IMR-90 (cell line): ENCODE measurements around the gene RPS8. TPM values are rescaled to one million over a fixed set of nuclear protein-coding genes. Genes with fewer than 3 reads are reported as not detected.

ENCODE experiments used
- ATAC-seq: fragments of 200-7000 bp; cut with Tn5 transposase; 2 replicates; pipeline ENCODE4 v1.9.1; 2020; ENCODE audit warnings: low read depth, mild to moderate bottlenecking, moderate library complexity
- BruUV-seq: library from RNA; stranded (reverse); fragments of 400-500 nt; replicated peaks from 2 replicates; lab custom pipeline; 2021; lab: Mats Ljungman, UMichigan
- CTCF ChIA-PET: fragments of 300-600 bp; formaldehyde crosslinking; extraction: SDS; loops from one replicate; lab custom pipeline; 2021; ENCODE audit warnings: antibody characterized with exemption; lab: Yijun Ruan, JAX
- POLR2A ChIA-PET: fragments of 300-600 bp; sonication (Branson Sonifier 250); formaldehyde crosslinking; loops from one replicate; lab custom pipeline; 2022; ENCODE audit warnings: antibody characterized with exemption; ENCODE audit not compliant: unreplicated experiment; lab: Charles Lee
- DNase-seq: peaks from one replicate; pipeline ENCODE4 v3.0.0; 2013
- H2AFZ ChIP-seq: replicated peaks from 2 replicates; pipeline ENCODE3; 2013; ENCODE audit warnings: low read length, mild to moderate bottlenecking; ENCODE audit not compliant: poor library complexity
- H2AK5ac ChIP-seq: 2 replicates; pipeline ENCODE4 v1.6.1; 2013; ENCODE audit warnings: low read depth, low read length, inconsistent platforms
- H2AK9ac ChIP-seq: replicated peaks from 2 replicates; pipeline ENCODE3; 2013; ENCODE audit warnings: mild to moderate bottlenecking, low read depth, low read length, moderate library complexity; ENCODE audit not compliant: poor library complexity
- H2BK120ac ChIP-seq: 2 replicates; pipeline ENCODE4 v1.6.1; 2013; ENCODE audit warnings: low read depth, low read length, inconsistent platforms
- H2BK15ac ChIP-seq: 3 replicates; pipeline ENCODE4 v1.6.1; 2013; ENCODE audit warnings: low read depth, low read length, inconsistent platforms
- H2BK20ac ChIP-seq: 2 replicates; pipeline ENCODE4 v1.6.1; 2013; ENCODE audit warnings: low read depth, mild to moderate bottlenecking, inconsistent platforms, low read length, moderate library complexity
- H2BK5ac ChIP-seq: 2 replicates; pipeline ENCODE4 v1.6.1; 2013; ENCODE audit warnings: mild to moderate bottlenecking, low read depth, low read length, inconsistent platforms; ENCODE audit not compliant: poor library complexity, severe bottlenecking
- H3K14ac ChIP-seq: replicated peaks from 2 replicates; pipeline ENCODE4 v1.6.1; 2013; ENCODE audit warnings: low read depth, low read length, inconsistent platforms
- H3K18ac ChIP-seq: 2 replicates; pipeline ENCODE4 v1.6.1; 2013; ENCODE audit warnings: low read depth, low read length, control low read depth
- H3K23ac ChIP-seq: 2 replicates; pipeline ENCODE4 v1.6.1; 2013; ENCODE audit warnings: low read depth, low read length, inconsistent platforms
- H3K27ac ChIP-seq: 2 replicates; pipeline ENCODE4 v1.5.1; 2013; ENCODE audit warnings: mild to moderate bottlenecking, control low read depth, low read length; ENCODE audit not compliant: insufficient read depth
- H3K27me3 ChIP-seq: 2 replicates; pipeline ENCODE4 v1.6.1; 2013; ENCODE audit warnings: low read length; ENCODE audit not compliant: control insufficient read depth, insufficient read depth
- H3K36me3 ChIP-seq: 2 replicates; pipeline ENCODE4 v1.6.1; 2013; ENCODE audit warnings: low read length, mixed read lengths; ENCODE audit not compliant: control insufficient read depth, insufficient read depth
- H3K4ac ChIP-seq: 2 replicates; pipeline ENCODE4 v1.6.1; 2013; ENCODE audit warnings: low read depth, low read length, inconsistent platforms
- H3K4me1 ChIP-seq: 2 replicates; pipeline ENCODE4 v1.6.1; 2013; ENCODE audit warnings: low read length, mixed read lengths; ENCODE audit not compliant: control insufficient read depth, insufficient read depth
- H3K4me2 ChIP-seq: 2 replicates; pipeline ENCODE4 v1.6.1; 2013; ENCODE audit warnings: low read depth, mild to moderate bottlenecking, control low read depth, low read length, moderate library complexity
- H3K4me3 ChIP-seq: 2 replicates; pipeline ENCODE4 v1.5.1; 2013; ENCODE audit warnings: low read depth, mild to moderate bottlenecking, control low read depth, low read length, moderate library complexity; ENCODE audit not compliant: insufficient read depth
- H3K56ac ChIP-seq: 2 replicates; pipeline ENCODE4 v1.6.1; 2013; ENCODE audit warnings: low read length, inconsistent platforms; ENCODE audit not compliant: insufficient read depth; ENCODE audit errors: extremely low read depth
- H3K79me1 ChIP-seq, 2 experiments: 2 replicates each; pipeline ENCODE4 v1.6.1; 2013; ENCODE audit warnings: low read length in 2 of 2, inconsistent platforms in 1 of 2, low read depth in 1 of 2
- H3K9ac ChIP-seq: 2 replicates; pipeline ENCODE4 v1.6.1; 2013; ENCODE audit warnings: low read depth, low read length, control low read depth
- H3K9me1 ChIP-seq: 2 replicates; pipeline ENCODE4 v1.6.1; 2013; ENCODE audit warnings: low read length, inconsistent platforms; ENCODE audit not compliant: insufficient read depth
- H3K9me3 ChIP-seq: 2 replicates; pipeline ENCODE4 v1.6.1; 2013; ENCODE audit warnings: low read length; ENCODE audit not compliant: control insufficient read depth, insufficient read depth
- H4K20me1 ChIP-seq: 2 replicates; pipeline ENCODE4 v1.6.1; 2013; ENCODE audit warnings: low read length, inconsistent platforms; ENCODE audit not compliant: insufficient read depth
- H4K5ac ChIP-seq: 2 replicates; pipeline ENCODE4 v1.6.1; 2013; ENCODE audit warnings: mild to moderate bottlenecking, low read depth, low read length, control low read depth
- H4K8ac ChIP-seq, 2 experiments: 2 replicates each; pipeline ENCODE4 v1.6.1; 2013; ENCODE audit warnings: low read depth in 2 of 2, low read length in 2 of 2, control low read depth in 1 of 2, inconsistent platforms in 1 of 2
- H4K91ac ChIP-seq: 2 replicates; pipeline ENCODE4 v1.6.1; 2013; ENCODE audit warnings: low read depth, low read length, inconsistent platforms; ENCODE audit not compliant: insufficient read depth
- CEBPB ChIP-seq: IDR thresholded peaks from 2 replicates; pipeline ENCODE4 v1.6.1; 2012; ENCODE audit warnings: low read depth, low read length, improper control_type of control experiment
- CHD1 ChIP-seq: IDR thresholded peaks from 2 replicates; pipeline ENCODE4 v1.6.1; 2012; ENCODE audit warnings: low read depth, low read length, improper control_type of control experiment
- CTCF ChIP-seq: conservative IDR thresholded peaks from 2 replicates; pipeline ENCODE4 v1.5.1; 2012; ENCODE audit warnings: mild to moderate bottlenecking, low read depth, low read length, improper control_type of control experiment
- ELK1 ChIP-seq: fragments of 150-350 bp; IDR thresholded peaks from 2 replicates; pipeline ENCODE4 v1.6.1; 2016; ENCODE audit warnings: low read depth, mild to moderate bottlenecking, low read length, moderate library complexity, borderline replicate concordance
- FOS ChIP-seq: fragments of 150-350 bp; IDR thresholded peaks from 2 replicates; pipeline ENCODE4 v1.6.1; 2016; ENCODE audit warnings: low read depth, low read length
- MAZ ChIP-seq: IDR thresholded peaks from 2 replicates; pipeline ENCODE4 v1.6.1; 2012; ENCODE audit warnings: low read depth, mild to moderate bottlenecking, low read length, improper control_type of control experiment, moderate library complexity, borderline replicate concordance
- POLR2A ChIP-seq: IDR thresholded peaks from 2 replicates; pipeline ENCODE4 v1.6.1; 2012; ENCODE audit warnings: mild to moderate bottlenecking, low read depth, low read length
- RAD21 ChIP-seq: IDR thresholded peaks from 2 replicates; pipeline ENCODE4 v1.6.1; 2012; ENCODE audit warnings: low read length, improper control_type of control experiment
- RCOR1 ChIP-seq: IDR thresholded peaks from 2 replicates; pipeline ENCODE4 v1.6.1; 2012; ENCODE audit warnings: mild to moderate bottlenecking, low read length, improper control_type of control experiment; ENCODE audit not compliant: insufficient replicate concordance
- RFX5 ChIP-seq: IDR thresholded peaks from 2 replicates; pipeline ENCODE4 v1.8.0; 2012; ENCODE audit warnings: low read depth, mild to moderate bottlenecking, low read length, moderate library complexity
- USF2 ChIP-seq: fragments of 150-350 bp; IDR thresholded peaks from 2 replicates; pipeline ENCODE4 v1.6.1; 2017; ENCODE audit warnings: mild to moderate bottlenecking, antibody characterized with exemption, low read length, low read depth
- WGBS, 2 experiments: methylation state at CpG; one replicate each; pipeline versions ENCODE4 v1.1.5 to v1.1.7; 2013; ENCODE audit warnings: missing lambda C conversion rate in 2 of 2; ENCODE audit not compliant: insufficient read length in 1 of 2; ENCODE audit errors: extremely low coverage in 2 of 2; 5-methylcytosine and 5-hydroxymethylcytosine counted together
- dilution Hi-C: fragments of 300-500 bp; cut with HindIII; formaldehyde crosslinking; loops from one replicate; pipeline ENCODE4 v1.14.3; 2018; ENCODE audit warnings: low sequenced_read_pairs; ENCODE audit not compliant: unreplicated experiment
- in situ Hi-C: fragments of 300-500 bp; cut with MboI; formaldehyde crosslinking; loops from 3 replicates; pipeline ENCODE4 v1.14.3; 2019; ENCODE audit warnings: low sequenced_read_pairs, inconsistent platforms, mixed read lengths
- intact Hi-C: fragments of 100-400 bp; cut with micrococcal nuclease; formaldehyde crosslinking; loops from 2 replicates; pipeline ENCODE4 v1.10.0; 2022
- polyA plus RNA-seq, 3 experiments: library from polyadenylated mRNA; depleted of rRNA; stranded (reverse); fragments of >200 nt; gene quantifications; 2 replicates each; pipeline ENCODE4 v1.2.3, GENCODE V29; 2012; ENCODE audit warnings: low replicate concordance in 1 of 3
- total RNA-seq: library from RNA; depleted of rRNA; stranded (reverse); fragments of >200 nt; gene quantifications from 2 replicates; pipeline ENCODE4 v1.2.3, GENCODE V29; 2012

The RPS8 gene
- total and polyA plus RNA-seq, 2 of the 4 experiments (the other 2 are of a cell fraction) = 2,171 to 2,255 TPM

DNA sequence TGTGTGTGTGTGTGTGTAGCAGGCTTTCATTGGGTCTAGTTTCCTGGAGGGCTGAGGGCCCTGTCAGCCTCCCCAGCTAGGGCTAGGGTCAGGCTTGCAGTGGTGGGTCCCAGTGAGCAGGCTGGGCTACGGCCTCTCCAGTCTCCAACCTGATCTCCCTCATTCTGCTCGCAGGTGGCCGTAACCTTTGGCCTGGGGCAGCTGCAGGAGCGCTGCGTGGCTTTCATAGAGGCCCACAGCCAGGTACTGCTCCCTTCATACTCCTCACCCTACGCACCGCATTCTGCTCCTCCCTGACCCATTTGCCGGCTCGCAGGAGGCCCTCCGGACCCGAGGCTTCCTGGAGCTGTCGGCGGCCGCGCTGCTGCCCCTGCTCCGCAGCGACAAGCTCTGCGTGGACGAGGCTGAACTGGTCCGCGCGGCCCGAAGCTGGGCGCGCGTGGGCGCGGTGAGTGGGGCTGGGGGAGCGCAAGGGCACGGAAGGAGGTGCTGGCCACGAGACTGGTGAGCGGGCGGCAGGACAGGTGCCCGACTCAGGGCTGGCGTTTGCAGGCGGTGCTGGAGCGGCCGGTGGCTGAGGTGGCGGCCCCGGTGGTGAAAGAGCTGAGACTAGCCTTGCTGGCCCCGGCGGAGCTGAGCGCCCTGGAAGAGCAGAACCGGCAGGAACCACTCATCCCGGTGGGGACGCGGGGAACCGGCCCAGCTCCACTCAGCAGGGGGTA is 37.6 kb downstream of the RPS8 start:
- TF ChIP-seq CEBPB (no peak), USF2 (no peak), FOS (no peak), ELK1 (no peak), CTCF (no peak), MAZ (no peak), RCOR1 (no peak), RAD21 (no peak), POLR2A (no peak), CHD1 (no peak), RFX5 (no peak)
- H3K9me3 ChIP-seq = no peaks in the 10 kb centered on the region
- H2AK5ac ChIP-seq = peak overlapping the region; percentile 24; the same call in 1 of the 2 replicates
- H3K14ac ChIP-seq = no peak overlapping the region
- H2BK5ac ChIP-seq = no peak overlapping the region
- WGBS, 2 experiments = 65% methylated on average over 27 of the region's 48 CpGs; no CpG with 5 or more reads in 1 of the 2 experiments
- no peak overlapping the region; the same call in 1 of the 2 replicates for H3K27ac ChIP-seq
- H2BK15ac ChIP-seq = no peak overlapping the region
- peak overlapping the region in 1 of 2 experiments; percentile 16; a peak in 1 of 4 replicates for H4K8ac ChIP-seq
- H2BK20ac ChIP-seq = no peak overlapping the region
- peak overlapping the region; percentile 81; the same call in 1 of the 2 replicates for H3K4ac ChIP-seq
- no peak overlapping the region for H3K18ac ChIP-seq
- H3K23ac ChIP-seq = no peak overlapping the region
- intact Hi-C loops (no loop called here), dilution Hi-C loops (no loop called here), in situ Hi-C loops (no loop called here)
- no peak overlapping the region for H3K56ac ChIP-seq
- H3K4me3 ChIP-seq = no peak overlapping the region
- peaks cover 1% of the 10 kb centered on the region; the same call in 1 of the 2 replicates for H3K36me3 ChIP-seq
- H3K4me1 ChIP-seq = peaks cover 48% of the 10 kb centered on the region
- BruUV-seq = no TSS peak
- ChIA-PET POLR2A (interaction anchor here (0.6 kb wide), 2 partner anchors 8 to 11 kb away, joined by 5 to 6 read pairs; no protein-coding TSS in a partner anchor), CTCF (interaction anchor here (1.1 kb wide), 1 partner anchor 20 kb away, joined by 3 read pairs; no protein-coding TSS in a partner anchor)
- H2AK9ac ChIP-seq = peak overlapping the region; percentile 96
- no peak for ATAC-seq
- peaks cover 29% of the 10 kb centered on the region for H3K9me1 ChIP-seq
- H3K9ac ChIP-seq = no peak overlapping the region
- no peak for DNase-seq
- peak overlapping the region; percentile 87 for H2AFZ ChIP-seq
- H3K4me2 ChIP-seq = no peak overlapping the region
- H3K27me3 ChIP-seq = no peaks in the 10 kb centered on the region
- no peak overlapping the region; the same call in 1 of the 2 replicates for H2BK120ac ChIP-seq
- H3K79me1 ChIP-seq = peaks cover 19 to 55% of the 10 kb centered on the region in 2 experiments
- H4K5ac ChIP-seq = no peak overlapping the region
- H4K20me1 ChIP-seq = no peaks in the 10 kb centered on the region
- no peak overlapping the region; the same call in 1 of the 2 replicates for H4K91ac ChIP-seq
